Memory B cell (primary cell): ENCODE measurements around the gene POLN.
"Not testable (repeated sequence)": the region's sequence is repeated elsewhere in the genome, so short reads cannot be mapped to it uniquely, and the experiment has no call there.

Experiments
- ATAC-seq: fragments of 150-1000 bp; cut with Tn5 transposase; 2 replicates; pipeline ENCODE4 v1.10.0; 2021; ENCODE audit warnings: low read depth, mild to moderate bottlenecking, moderate library complexity
- DNase-seq, 2 donors: peaks; one replicate each; pipeline ENCODE4 v3.0.0; 2022; ENCODE audit warnings: low spot score in 2 of 2
- H3K27ac Mint-ChIP-seq: one replicate; pipeline ENCODE4 v1.8.0; 2022; ENCODE audit warnings: mild to moderate bottlenecking, moderate library complexity, mixed read lengths
- H3K27me3 Mint-ChIP-seq: one replicate; pipeline ENCODE4 v1.8.0; 2022; ENCODE audit warnings: mixed read lengths
- H3K36me3 Mint-ChIP-seq: one replicate; pipeline ENCODE4 v1.8.0; 2022; ENCODE audit warnings: mild to moderate bottlenecking, mixed read lengths
- H3K4me1 Mint-ChIP-seq: one replicate; pipeline ENCODE4 v1.8.0; 2022; ENCODE audit warnings: mixed read lengths
- H3K4me3 Mint-ChIP-seq: one replicate; pipeline ENCODE4 v1.8.0; 2022; ENCODE audit warnings: mild to moderate bottlenecking, moderate library complexity, mixed read lengths
- H3K9me3 Mint-ChIP-seq: one replicate; pipeline ENCODE4 v1.8.0; 2022; ENCODE audit warnings: mixed read lengths

Gene POLN

DNA sequence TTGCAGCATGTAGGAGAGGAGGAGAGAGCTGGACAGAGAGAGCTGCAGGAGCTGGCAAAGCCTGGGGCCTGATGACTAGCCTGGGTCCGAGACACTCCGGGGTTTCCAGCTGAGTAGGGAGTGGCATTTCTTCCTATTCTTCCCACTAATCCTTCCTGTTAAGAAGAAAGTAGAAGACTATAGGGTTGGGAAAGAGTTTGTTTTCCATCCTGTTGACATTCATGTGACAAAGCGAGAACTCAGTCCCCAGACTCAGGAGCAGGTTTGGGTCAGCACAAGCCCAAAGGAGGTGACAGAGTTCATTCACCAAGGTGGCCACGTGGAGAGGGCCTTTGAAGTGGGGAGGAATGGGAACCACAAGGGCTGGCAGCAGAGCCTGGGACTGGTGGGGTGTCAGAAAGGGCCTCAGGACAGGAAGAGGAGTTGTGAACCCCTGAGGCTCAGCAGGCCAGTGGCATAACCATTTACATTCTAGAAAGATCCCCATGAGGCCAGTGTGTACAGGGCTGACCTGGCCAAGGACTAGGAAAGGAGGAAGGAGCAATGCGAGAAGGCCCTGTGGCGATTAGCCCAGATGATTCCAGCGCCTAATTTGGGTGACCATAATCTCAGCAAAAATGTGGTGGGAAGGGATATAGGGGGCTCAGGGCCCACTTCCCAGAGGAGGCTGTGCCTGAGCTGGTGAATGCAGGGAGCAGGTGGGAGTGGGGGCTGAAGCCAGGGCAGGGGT, 3.3 kb upstream of the POLN start:
- DNase-seq (no peak), ATAC-seq (no peak)
- no peaks in the 10 kb centered on the region for H3K27me3 Mint-ChIP-seq
- H3K4me3 Mint-ChIP-seq: no peak overlapping the region
- H3K4me1 Mint-ChIP-seq: peaks cover 21% of the 10 kb centered on the region
- H3K36me3 Mint-ChIP-seq: peaks cover 4% of the 10 kb centered on the region
- peak overlapping the region; percentile 21 for H3K27ac Mint-ChIP-seq
- H3K9me3 Mint-ChIP-seq: no peaks in the 10 kb centered on the region

DNA sequence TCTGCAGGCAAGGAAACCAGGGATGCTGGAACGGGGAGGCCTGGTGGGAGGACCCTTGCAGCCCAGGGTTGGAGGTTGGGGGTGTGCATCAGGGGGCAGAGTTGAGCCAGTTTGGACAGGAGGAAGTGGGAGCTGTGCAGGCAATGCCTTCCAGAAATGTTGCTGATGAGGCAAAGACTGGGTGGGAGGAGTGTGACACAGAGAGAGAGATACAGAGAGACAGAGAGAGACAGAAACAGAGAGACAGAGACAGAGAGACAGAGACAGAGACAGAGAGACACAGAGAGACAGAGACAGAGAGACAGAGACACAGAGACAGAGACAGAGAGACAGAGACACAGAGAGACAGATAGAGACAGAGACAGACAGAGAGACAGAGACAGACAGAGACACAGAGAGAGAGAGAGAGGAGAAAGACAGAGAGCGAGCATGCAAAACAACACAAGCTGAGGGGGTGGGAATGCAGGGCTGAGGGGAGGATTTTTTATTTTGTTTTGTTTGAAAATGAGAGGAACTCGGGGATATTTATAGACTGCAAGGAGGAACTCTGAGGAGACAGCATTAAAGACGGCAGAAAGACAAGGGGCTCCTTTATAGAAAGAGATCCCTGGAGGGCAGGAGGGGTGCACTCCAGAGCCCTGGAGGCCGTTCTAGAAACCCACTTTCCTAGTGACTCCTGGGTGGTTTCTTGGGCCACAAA, 1.9 kb upstream of the POLN start:
- H3K27ac Mint-ChIP-seq: peak overlapping the region; percentile 39
- no peak overlapping the region for H3K4me3 Mint-ChIP-seq
- H3K4me1 Mint-ChIP-seq: peaks cover 28% of the 10 kb centered on the region
- H3K9me3 Mint-ChIP-seq: no peaks in the 10 kb centered on the region
- no peaks in the 10 kb centered on the region for H3K27me3 Mint-ChIP-seq
- H3K36me3 Mint-ChIP-seq: peaks cover 7% of the 10 kb centered on the region
- DNase-seq: no peak
- ATAC-seq: no peak

DNA sequence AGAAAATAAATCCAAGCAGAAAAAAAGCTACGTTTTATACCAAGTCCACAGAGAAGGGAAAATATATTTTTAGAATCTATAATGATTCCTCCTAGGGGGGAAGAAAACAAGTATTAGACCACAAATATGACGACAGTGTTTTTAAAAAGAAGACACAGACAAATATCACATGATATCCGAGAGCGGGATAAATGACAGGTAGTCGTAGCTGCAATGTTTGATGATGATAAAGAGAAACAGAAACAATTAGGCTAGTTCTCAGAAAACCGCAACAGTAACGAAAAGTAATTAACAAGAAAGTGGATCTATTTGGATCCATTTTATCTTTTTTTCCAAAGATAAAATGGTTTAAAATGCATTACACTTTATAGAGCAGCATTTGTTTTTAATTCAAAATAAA, 918 bp downstream of the POLN start:
- H3K4me3 Mint-ChIP-seq: peak overlapping the region; percentile 87
- no peak for ATAC-seq
- DNase-seq: no peak
- peaks cover 13% of the 10 kb centered on the region for H3K36me3 Mint-ChIP-seq
- no peaks in the 10 kb centered on the region for H3K9me3 Mint-ChIP-seq
- H3K4me1 Mint-ChIP-seq: peaks cover 36% of the 10 kb centered on the region
- no peaks in the 10 kb centered on the region for H3K27me3 Mint-ChIP-seq
- peak overlapping the region; percentile 91 for H3K27ac Mint-ChIP-seq

DNA sequence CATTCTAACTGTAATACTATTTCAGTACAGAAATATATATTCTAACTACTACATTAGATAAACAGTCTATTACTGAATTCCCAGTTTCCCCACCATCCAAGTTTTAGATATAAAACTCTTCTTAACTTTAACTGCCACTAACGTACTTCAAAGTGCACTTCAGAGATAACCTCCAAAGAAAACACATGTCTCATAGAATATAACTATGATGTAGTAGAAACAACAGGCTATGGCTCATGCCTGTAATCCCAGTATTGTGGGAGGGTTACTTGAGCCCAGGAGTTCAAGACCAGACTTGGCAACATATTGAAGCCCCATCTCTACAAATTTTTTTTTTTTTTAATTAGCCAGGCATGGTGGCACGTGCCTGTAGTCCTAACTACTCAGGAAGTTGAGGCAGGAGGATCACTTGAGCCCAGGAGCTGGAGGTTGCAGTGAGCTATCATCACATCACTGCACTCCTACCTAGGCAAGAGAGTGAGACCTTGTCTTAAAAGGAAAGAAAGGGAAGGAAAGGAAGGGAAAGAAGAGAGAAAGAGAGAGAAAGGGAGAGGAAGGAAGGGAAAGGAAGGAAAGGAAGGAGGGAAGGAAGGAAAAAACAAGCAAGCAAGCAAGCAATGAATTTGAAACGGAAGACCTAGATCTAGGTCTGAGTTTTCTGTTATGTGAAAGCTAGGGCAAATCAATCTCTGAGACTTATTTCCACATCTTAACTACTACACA, 4.8 kb downstream of the POLN start:
- ATAC-seq: no peak
- no peaks in the 10 kb centered on the region for H3K9me3 Mint-ChIP-seq
- H3K27ac Mint-ChIP-seq: no peak overlapping the region
- no peak overlapping the region for H3K4me3 Mint-ChIP-seq
- no peak for DNase-seq
- no peaks in the 10 kb centered on the region for H3K27me3 Mint-ChIP-seq
- H3K36me3 Mint-ChIP-seq: peaks cover 26% of the 10 kb centered on the region
- peaks cover 29% of the 10 kb centered on the region for H3K4me1 Mint-ChIP-seq

DNA sequence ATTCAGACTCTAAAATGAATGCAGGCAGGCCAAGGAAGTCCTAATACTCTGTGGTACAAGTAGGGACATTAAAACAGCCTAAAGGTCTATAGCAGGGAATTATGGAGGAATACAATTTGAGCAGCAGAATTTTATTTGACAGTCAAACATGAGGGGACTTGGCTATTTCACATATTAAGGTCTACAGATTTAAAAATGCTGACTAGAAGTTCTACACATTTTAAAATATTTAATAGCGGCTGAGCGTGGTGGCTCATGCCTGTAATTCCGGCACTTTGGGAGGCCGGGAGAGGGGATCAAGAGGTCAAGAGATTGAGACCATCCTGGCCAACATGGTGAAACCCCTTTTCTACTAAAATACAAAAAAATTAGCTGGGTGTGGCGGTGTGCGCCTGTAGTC, 10.8 kb downstream of the POLN start:
- Mint-ChIP-seq H3K9me3 (no peaks in the 10 kb centered on the region), H3K36me3 (peaks cover 14% of the 10 kb centered on the region), H3K27ac (no peak overlapping the region), H3K4me1 (peaks cover 7% of the 10 kb centered on the region), H3K27me3 (no peaks in the 10 kb centered on the region), H3K4me3 (no peak overlapping the region)
- DNase-seq: no peak
- ATAC-seq: no peak

DNA sequence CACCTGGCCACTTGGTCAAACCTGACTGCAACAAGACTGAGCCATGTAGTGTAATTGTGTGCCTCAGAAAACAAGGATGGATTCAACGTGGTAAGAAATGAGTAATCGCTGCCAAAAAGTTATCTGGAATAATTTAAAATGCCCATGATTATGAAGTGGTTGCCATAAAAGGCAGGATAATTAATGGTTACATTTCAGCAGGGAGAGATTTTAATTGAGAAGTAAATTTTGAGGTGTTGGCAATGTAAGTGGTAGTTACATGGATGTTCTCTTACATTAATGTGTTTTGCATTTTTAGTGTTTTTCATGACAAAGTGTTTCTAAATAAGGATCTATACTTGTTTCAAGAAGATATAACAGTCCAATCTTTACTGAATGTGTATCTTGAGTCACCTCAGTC, 15.7 kb downstream of the POLN start:
- ATAC-seq (no peak), DNase-seq (no peak)
- peaks cover 3% of the 10 kb centered on the region for H3K36me3 Mint-ChIP-seq
- no peak overlapping the region for H3K4me3 Mint-ChIP-seq
- H3K27ac Mint-ChIP-seq: no peak overlapping the region
- peaks cover 2% of the 10 kb centered on the region for H3K4me1 Mint-ChIP-seq
- H3K27me3 Mint-ChIP-seq: no peaks in the 10 kb centered on the region
- H3K9me3 Mint-ChIP-seq: no peaks in the 10 kb centered on the region

DNA sequence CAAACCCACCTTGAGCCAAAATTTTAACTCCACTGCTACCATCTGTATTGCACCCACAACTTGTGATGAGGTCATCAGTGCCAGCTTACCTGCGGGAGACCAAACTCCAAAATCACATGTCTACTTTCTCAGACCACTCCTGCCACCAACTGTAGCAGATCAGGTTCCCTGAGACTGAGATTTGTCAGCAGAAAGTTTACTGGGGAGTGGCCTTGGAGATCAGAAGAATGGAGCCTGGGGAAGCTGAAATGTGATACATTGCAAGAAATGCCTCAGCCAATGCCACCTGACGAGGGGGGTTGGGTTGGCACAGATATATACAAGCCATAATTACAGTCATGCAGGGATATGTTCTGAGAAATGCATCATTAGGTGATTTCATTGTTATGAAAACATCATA, 19.1 kb downstream of the POLN start:
- Mint-ChIP-seq H3K27me3 (no peaks in the 10 kb centered on the region), H3K9me3 (no peaks in the 10 kb centered on the region), H3K4me3 (no peak overlapping the region), H3K27ac (no peak overlapping the region), H3K36me3 (peaks cover 3% of the 10 kb centered on the region), H3K4me1 (peaks cover 7% of the 10 kb centered on the region)
- DNase-seq (no peak), ATAC-seq (no peak)

DNA sequence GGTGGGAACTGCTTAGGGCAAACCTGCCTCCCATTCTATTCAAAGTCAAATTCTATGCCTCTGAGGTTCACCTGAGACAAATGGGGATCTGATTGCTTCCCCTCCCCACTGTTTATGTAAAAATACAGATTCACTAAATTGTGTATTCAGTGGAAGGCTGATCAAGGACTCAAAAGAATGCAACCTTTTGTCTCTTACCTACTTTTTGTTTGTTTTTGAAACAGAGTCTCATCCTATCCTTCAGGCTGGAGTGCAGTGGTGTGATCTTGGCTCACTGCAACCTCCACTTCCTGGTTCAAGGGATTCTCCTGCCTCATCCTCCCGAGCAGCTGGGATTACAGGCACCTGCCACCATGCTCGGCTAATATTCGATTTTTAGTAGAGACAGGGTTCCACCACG, 20.5 kb downstream of the POLN start:
- H3K27me3 Mint-ChIP-seq, H3K27ac Mint-ChIP-seq, H3K4me1 Mint-ChIP-seq, H3K36me3 Mint-ChIP-seq, DNase-seq, ATAC-seq, H3K9me3 Mint-ChIP-seq, H3K4me3 Mint-ChIP-seq: not testable (repeated sequence)

DNA sequence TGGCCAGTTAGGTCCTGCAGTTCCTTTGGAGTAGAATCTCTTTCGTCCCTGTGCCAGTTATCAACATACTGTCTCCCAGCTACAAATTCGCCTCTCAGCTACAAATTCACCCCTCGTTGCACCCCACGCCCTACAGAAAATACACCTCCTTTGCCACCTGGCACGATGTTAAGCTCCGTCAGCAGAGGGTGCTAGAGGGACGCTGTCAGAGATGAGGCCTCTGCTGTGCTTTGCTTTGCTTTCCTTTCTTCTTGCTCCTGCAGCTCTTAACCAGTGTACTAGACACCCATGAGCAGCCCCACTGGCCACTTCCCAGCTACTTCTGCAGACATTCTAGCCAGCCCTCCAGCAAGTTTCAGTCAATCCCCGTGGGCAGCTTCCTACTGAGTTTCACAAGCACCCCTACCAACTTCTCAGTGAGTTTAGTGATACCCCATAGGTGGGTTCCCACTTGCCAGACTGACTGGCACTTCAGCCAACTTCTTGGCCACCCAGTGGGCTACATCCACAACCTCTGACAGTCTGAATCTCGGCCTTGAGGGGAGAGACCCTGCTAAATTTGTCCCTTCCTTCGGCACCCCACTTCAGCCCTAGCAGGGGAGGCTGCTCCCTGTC, 21.8 kb downstream of the POLN start:
- peak; percentile 96 for ATAC-seq
- Mint-ChIP-seq H3K27me3 (no peaks in the 10 kb centered on the region), H3K9me3 (no peaks in the 10 kb centered on the region), H3K36me3 (peaks cover 2% of the 10 kb centered on the region), H3K27ac (no peak overlapping the region), H3K4me1 (peaks cover 5% of the 10 kb centered on the region), H3K4me3 (no peak overlapping the region)
- peak; percentile 76 to 82 for DNase-seq

DNA sequence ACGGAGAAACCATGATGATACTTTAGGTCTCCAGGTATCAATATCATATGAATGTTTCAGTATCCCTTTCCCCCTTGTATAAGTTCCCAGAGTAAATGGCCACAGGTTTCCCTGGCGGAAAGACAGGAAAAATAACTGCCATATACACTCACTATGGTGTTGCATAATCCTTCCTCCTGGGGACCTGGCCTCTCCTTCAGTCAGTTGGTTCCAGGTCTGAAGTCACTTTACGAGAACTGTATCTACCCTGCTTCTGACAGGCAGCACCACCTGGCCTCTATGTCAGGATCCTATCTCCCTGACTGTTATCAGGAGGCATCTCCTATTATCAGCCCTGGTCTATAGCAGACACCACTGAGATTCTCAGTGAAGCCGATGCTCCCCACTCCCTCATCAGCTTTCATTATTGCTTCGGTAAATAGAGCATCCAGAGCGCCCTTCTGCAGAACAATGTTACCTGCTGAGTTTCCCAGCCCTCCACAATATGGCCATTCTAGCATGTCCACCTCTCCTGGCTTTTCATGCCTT, 22.6 kb downstream of the POLN start:
- Mint-ChIP-seq H3K27ac (no peak overlapping the region), H3K4me3 (no peak overlapping the region), H3K9me3 (no peaks in the 10 kb centered on the region), H3K27me3 (no peaks in the 10 kb centered on the region), H3K36me3 (peaks cover 2% of the 10 kb centered on the region), H3K4me1 (peaks cover 5% of the 10 kb centered on the region)
- ATAC-seq: no peak
- DNase-seq: no peak

DNA sequence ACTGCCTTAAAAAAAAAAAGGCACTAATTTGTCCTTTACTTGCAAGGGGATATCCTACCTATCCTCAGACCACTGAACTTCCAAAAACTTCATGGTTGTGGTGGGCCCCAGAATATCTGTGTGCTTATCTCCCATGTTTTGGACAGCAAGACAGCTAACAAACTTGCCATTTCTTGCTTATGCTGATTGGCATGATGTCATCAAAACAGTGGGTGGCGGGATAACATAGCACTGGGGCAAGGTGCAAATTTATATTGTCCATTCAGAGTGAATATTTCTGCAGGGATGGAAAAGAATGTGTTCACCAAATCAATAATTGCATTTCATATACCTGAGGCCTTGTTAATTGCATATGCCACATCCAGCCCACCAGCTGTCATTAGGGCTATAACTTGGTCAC, 23.5 kb downstream of the POLN start:
- no peaks in the 10 kb centered on the region for H3K27me3 Mint-ChIP-seq
- ATAC-seq: no peak

DNA sequence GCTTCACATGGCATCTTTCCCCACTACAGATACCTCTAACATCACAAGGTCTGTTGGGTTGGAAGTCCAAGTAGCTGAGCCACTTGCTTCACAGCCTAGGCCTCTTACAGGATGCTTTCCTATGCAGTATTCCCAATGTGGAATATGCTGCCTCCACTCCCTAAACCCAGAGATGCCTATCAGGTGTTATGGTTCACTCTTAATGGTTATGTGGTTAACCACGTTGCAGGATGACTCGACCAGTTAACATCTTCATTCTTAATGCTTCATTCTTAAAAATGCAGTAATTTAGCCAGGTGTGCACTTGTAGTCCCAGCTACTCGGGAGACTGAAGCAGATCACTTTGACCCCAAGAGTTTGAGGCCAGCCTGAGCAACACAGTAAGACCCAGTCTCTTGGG, 24.2 kb downstream of the POLN start:
- peaks cover 5% of the 10 kb centered on the region for H3K4me1 Mint-ChIP-seq
- no peaks in the 10 kb centered on the region for H3K36me3 Mint-ChIP-seq
- H3K4me3 Mint-ChIP-seq: no peak overlapping the region
- no peaks in the 10 kb centered on the region for H3K9me3 Mint-ChIP-seq
- DNase-seq (no peak), ATAC-seq (no peak)
- no peaks in the 10 kb centered on the region for H3K27me3 Mint-ChIP-seq
- H3K27ac Mint-ChIP-seq: no peak overlapping the region

More for the DNA sequence above, 23.5 kb downstream of the POLN start:
- H3K36me3 Mint-ChIP-seq: peaks cover 1% of the 10 kb centered on the region
- no peak for DNase-seq
- H3K4me1 Mint-ChIP-seq: peaks cover 5% of the 10 kb centered on the region
- H3K9me3 Mint-ChIP-seq: no peaks in the 10 kb centered on the region
- no peak overlapping the region for H3K27ac Mint-ChIP-seq
- no peak overlapping the region for H3K4me3 Mint-ChIP-seq

DNA sequence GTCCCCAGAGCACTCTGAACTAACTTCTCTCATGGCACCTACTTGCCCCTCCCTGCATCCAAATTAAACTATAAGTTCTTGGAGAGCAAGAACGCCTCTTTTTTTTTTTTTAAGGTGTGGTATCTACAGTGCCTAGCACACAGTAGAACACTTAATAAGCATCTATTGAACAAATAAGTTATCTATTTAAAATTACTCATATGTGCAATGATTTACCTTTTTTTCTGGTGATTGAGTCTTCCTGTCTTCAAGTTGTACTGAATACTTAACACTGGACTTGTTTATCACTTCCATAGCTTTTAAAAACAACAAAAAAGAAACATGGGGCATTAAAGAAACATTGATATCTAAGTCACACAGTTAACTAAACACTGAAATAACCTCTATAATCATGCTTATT, 29.1 kb downstream of the POLN start:
- H3K27me3 Mint-ChIP-seq: no peaks in the 10 kb centered on the region
- no peak overlapping the region for H3K4me3 Mint-ChIP-seq
- DNase-seq: no peak
- H3K9me3 Mint-ChIP-seq: no peaks in the 10 kb centered on the region
- no peak overlapping the region for H3K27ac Mint-ChIP-seq
- no peak for ATAC-seq
- H3K36me3 Mint-ChIP-seq: no peaks in the 10 kb centered on the region
- no peaks in the 10 kb centered on the region for H3K4me1 Mint-ChIP-seq

DNA sequence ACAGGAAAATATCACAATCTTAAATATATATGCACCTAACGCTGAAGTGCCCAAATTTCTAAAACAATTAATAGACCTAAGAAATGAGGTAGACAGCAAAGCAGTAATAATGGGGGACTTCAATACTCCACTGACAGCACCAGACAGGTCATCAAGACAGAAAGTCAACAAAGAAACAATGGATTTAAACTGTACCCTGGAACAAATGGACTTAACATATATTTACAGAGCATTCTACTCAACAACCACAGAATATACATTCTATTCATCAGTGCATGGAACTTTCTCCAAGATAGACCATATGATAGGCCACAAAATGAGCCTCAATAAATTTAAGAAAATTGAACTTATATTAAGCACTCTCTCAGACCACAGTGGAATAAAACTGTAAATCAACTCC, 39.1 kb downstream of the POLN start:
- DNase-seq, H3K4me3 Mint-ChIP-seq, H3K27ac Mint-ChIP-seq, H3K9me3 Mint-ChIP-seq, H3K36me3 Mint-ChIP-seq, H3K27me3 Mint-ChIP-seq, H3K4me1 Mint-ChIP-seq, ATAC-seq: not testable (repeated sequence)
